Thoracic aorta (tissue), 2 donors: ENCODE results near the gene MYO10. TPM values are rescaled to one million over a fixed set of nuclear protein-coding genes. Genes with fewer than 3 reads are reported as not detected.

ENCODE experiments used
- ATAC-seq: fragments of 150-250 bp; one replicate; pipeline ENCODE4 v1.8.0; 2017; ENCODE audit warnings: low read depth; ENCODE audit not compliant: insufficient number of reproducible peaks, low FRiP score
- DNase-seq: peaks from one replicate; pipeline ENCODE4 v3.0.0-alpha.2; 2020; ENCODE audit warnings: low spot score
- H3K27ac ChIP-seq, 2 donors: fragments of 200-600 bp; sonication (generic); 1 replicate in 1 of 2; 2 replicates in 1 of 2; pipeline ENCODE4 v1.5.1; 2016; ENCODE audit warnings: mild to moderate bottlenecking in 2 of 2, moderate library complexity in 2 of 2
- H3K27me3 ChIP-seq: fragments of 200-600 bp; sonication (generic); replicated peaks from 2 replicates; pipeline ENCODE4 v1.6.0; 2016; ENCODE audit warnings: mild to moderate bottlenecking; ENCODE audit not compliant: insufficient read depth
- H3K36me3 ChIP-seq: fragments of 200-600 bp; sonication (generic); one replicate; pipeline ENCODE4 v1.5.1; 2016
- H3K4me1 ChIP-seq, 2 donors: fragments of 200-600 bp; sonication (generic); 1 replicate in 1 of 2; 2 replicates in 1 of 2; pipeline versions ENCODE4 v1.5.1 to v1.6.0; 2016; ENCODE audit warnings: low read depth in 2 of 2, mild to moderate bottlenecking in 1 of 2; ENCODE audit not compliant: control insufficient read depth in 1 of 2
- H3K4me3 ChIP-seq: fragments of 200-600 bp; sonication (generic); 2 replicates; pipeline ENCODE4 v1.5.1; 2016; ENCODE audit warnings: mild to moderate bottlenecking
- H3K9me3 ChIP-seq: fragments of 200-600 bp; sonication (generic); 2 replicates; pipeline ENCODE4 v1.5.1; 2016
- total RNA-seq, 2 donors: library from RNA; depleted of rRNA; stranded (reverse); fragments of >200 nt; gene quantifications; one replicate each; pipeline versions ENCODE4 v1.1.0 to v1.2.3, GENCODE V29; 2016
- TF ChIP-seq, protein P1 (sequence below): fragments of 200-600 bp; sonication (generic); IDR thresholded peaks from one replicate; pipeline ENCODE4 v1.5.1; 2019; ENCODE audit warnings: antibody characterized with exemption

The MYO10 gene
- total RNA-seq, 2 donors from 2014 or later = 11.4 to 41.7 TPM

DNA sequence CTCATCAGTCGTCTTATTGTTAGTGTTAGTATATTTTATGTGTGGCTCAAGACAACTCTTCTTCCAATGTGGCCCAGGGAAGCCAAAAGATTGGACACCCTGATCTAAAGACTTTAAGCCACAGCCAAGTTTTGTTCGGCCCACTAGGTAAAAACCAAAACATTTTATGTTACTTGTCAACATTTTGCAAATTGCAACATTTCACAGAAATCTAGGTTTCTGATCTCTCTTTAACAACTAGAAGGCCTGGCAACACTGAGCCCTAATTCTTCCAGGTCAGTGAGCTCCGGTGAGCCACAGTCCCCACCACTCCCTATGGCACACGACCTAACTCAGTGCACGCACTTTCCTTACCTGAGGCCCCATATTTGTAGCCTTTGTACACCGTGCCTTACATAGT is 24.0 kb downstream of the MYO10 start:
- ATAC-seq = no peak
- TF ChIP-seq, protein P1, sequence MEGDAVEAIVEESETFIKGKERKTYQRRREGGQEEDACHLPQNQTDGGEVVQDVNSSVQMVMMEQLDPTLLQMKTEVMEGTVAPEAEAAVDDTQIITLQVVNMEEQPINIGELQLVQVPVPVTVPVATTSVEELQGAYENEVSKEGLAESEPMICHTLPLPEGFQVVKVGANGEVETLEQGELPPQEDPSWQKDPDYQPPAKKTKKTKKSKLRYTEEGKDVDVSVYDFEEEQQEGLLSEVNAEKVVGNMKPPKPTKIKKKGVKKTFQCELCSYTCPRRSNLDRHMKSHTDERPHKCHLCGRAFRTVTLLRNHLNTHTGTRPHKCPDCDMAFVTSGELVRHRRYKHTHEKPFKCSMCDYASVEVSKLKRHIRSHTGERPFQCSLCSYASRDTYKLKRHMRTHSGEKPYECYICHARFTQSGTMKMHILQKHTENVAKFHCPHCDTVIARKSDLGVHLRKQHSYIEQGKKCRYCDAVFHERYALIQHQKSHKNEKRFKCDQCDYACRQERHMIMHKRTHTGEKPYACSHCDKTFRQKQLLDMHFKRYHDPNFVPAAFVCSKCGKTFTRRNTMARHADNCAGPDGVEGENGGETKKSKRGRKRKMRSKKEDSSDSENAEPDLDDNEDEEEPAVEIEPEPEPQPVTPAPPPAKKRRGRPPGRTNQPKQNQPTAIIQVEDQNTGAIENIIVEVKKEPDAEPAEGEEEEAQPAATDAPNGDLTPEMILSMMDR = no peak
- Histone ChIP-seq H3K27me3 (no peaks in the 10 kb centered on the region), H3K36me3 (no peaks in the 10 kb centered on the region), H3K4me3 (no peak overlapping the region), H3K4me1 (no peaks in the 10 kb centered on the region), H3K27ac (no peak overlapping the region), H3K9me3 (no peaks in the 10 kb centered on the region)
- no peak for DNase-seq

DNA sequence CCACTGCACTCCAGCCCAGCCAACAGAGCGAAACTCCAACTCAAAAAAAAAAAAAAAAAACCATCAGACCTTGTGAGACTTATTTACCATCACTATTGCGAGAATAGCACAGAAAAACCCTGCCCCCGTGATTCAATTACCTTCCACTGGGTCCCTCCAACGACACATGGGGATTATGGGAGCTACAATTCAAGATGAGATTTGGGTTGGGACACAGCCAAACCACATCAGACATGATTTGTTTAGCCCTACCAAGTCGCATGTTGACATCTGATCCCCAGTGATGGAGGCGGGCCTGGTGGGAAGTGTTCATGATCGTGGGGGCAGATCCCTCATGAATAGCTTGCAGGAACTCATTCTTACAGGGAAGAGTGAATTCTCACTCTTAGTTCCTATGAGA is 26.6 kb downstream of the MYO10 start:
- no peaks in the 10 kb centered on the region for H3K9me3 ChIP-seq
- no peaks in the 10 kb centered on the region for H3K4me1 ChIP-seq
- no peaks in the 10 kb centered on the region for H3K27me3 ChIP-seq
- TF ChIP-seq, protein P1 = no peak
- no peaks in the 10 kb centered on the region for H3K36me3 ChIP-seq
- DNase-seq (no peak), ATAC-seq (no peak)
- no peak overlapping the region for H3K4me3 ChIP-seq
- H3K27ac ChIP-seq = no peak overlapping the region

DNA sequence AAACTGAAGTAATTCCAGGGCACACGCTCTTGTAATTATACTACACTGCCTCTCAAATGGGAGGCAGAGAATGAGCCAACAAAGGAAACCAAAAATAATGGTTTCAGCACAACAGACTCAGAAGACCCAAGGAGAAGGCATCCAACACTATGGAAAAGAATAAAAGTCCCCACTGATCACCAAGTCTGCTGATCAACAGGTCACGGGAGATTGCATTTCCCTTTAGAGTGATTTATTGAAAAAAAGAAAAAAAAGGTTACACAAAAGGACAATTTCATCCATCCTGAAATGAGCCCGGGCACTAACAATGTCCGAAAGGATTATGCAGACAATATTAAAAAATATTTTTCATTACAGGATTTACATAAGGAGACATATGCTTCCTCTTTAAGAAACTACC is 28.8 kb downstream of the MYO10 start:
- no peak overlapping the region for H3K27ac ChIP-seq
- DNase-seq = no peak
- H3K27me3 ChIP-seq = no peaks in the 10 kb centered on the region
- TF ChIP-seq, protein P1 = no peak
- no peak for ATAC-seq
- H3K9me3 ChIP-seq = no peaks in the 10 kb centered on the region
- H3K36me3 ChIP-seq = no peaks in the 10 kb centered on the region
- no peaks in the 10 kb centered on the region for H3K4me1 ChIP-seq
- no peak overlapping the region for H3K4me3 ChIP-seq

DNA sequence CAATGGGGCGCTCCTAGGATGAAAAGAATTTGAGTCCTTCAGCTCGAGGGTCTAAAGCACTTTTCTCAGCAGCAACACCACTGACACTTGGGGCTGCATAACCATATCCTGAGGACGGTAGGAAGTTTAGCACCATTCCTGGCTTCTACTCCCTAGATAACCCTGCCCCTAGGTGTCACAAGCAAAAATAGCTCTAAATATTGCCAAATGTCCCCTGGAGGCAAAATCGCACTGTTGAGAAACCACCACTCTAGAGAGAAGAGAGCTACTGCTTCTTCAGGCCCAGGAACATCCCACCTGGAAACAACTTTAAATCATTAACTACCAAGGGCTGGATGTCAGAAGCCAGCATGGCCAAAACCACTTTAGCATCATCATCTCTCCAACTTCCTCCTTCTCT is 29.8 kb downstream of the MYO10 start:
- Histone ChIP-seq H3K27me3 (no peaks in the 10 kb centered on the region), H3K36me3 (no peaks in the 10 kb centered on the region), H3K4me3 (no peak overlapping the region), H3K4me1 (no peaks in the 10 kb centered on the region), H3K9me3 (no peaks in the 10 kb centered on the region), H3K27ac (no peak overlapping the region)
- DNase-seq = no peak
- TF ChIP-seq, protein P1 = no peak
- no peak for ATAC-seq

DNA sequence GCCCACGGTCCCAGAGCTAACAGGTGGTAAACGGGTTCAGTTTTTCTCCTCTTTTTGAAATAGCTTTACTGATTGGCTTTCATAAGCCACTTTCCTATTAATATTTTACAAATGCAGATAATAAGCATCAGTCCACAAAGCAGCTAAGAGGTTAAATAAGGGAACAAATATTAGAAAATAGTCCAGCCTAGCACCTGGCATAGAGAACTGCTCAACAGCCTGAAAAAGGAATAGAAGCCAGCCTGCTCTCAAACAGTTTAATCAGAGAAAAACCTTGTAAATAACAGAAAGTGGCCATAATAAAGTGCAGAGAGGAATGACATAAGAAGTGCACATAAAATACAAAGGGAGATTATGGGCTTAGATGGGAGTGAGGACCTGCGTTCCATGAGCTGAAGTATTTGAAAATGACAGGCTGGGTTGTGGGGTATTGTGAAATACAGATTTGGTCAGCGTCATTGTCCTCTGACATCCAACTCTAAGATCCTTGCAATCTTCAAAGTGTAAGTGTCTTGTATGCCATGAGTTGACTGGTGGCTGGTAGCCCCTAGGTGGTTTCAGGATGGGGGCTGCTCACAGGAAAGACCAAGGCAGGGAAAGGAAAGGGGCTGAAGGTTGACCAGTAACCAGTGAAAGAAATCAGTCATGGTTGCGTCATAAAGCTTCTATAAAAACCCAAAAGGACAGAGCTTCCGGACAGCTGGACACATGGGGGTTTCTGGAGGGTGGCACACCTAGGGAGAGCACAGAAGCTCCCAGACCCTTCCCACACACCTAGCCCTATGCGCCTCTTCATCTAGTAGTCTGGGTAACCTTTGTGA is 32.4 kb downstream of the MYO10 start:
- Histone ChIP-seq H3K36me3 (no peaks in the 10 kb centered on the region), H3K4me3 (no peak overlapping the region), H3K27ac (no peak overlapping the region), H3K27me3 (no peaks in the 10 kb centered on the region), H3K9me3 (no peaks in the 10 kb centered on the region), H3K4me1 (no peaks in the 10 kb centered on the region)
- DNase-seq (no peak), ATAC-seq (no peak)
- TF ChIP-seq, protein P1 = no peak
